Vagina (tissue), 2 donors: ENCODE data around the gene NOS3. TPM values are rescaled to one million over a fixed set of nuclear protein-coding genes. Genes with fewer than 3 reads are reported as not detected.
"Not testable (repeated sequence)": the region's sequence is repeated elsewhere in the genome, so short reads cannot be mapped to it uniquely, and the experiment has no call there.

Experiments
- DNase-seq, 2 donors: peaks; one replicate each; pipeline ENCODE4 v3.0.0-alpha.2; 2017; ENCODE audit errors: extremely low spot score in 2 of 2
- H3K27ac ChIP-seq: fragments of 200-600 bp; sonication (generic); one replicate; pipeline ENCODE4 v1.5.1; 2019
- H3K27me3 ChIP-seq: fragments of 200-600 bp; sonication (generic); one replicate; pipeline ENCODE4 v1.5.1; 2019
- H3K36me3 ChIP-seq, 2 donors: fragments of 200-600 bp; sonication (generic); one replicate each; pipeline ENCODE4 v1.5.1; 2017 to 2019
- H3K4me1 ChIP-seq: fragments of 200-600 bp; sonication (generic); one replicate; pipeline ENCODE4 v1.5.1; 2019
- H3K4me3 ChIP-seq, 2 donors: fragments of 200-600 bp; sonication (generic); 1 replicate in 1 of 2; 2 replicates in 1 of 2; pipeline ENCODE4 v1.5.1; 2016 to 2019
- H3K9me3 ChIP-seq: fragments of 200-600 bp; sonication (generic); one replicate; pipeline ENCODE4 v1.5.1; 2019
- POLR2A ChIP-seq, 2 donors: fragments of 450-650 bp; IDR thresholded peaks; one replicate each; pipeline ENCODE4 v1.6.1; 2017; ENCODE audit warnings: antibody characterized with exemption in 2 of 2, mild to moderate bottlenecking in 2 of 2, moderate library complexity in 2 of 2
- POLR2AphosphoS5 ChIP-seq, 2 donors: sonication (generic); formaldehyde crosslinking; IDR thresholded peaks; one replicate each; pipeline ENCODE4 v1.9.0; 2017; ENCODE audit warnings: antibody characterized with exemption in 2 of 2, mild to moderate bottlenecking in 2 of 2, low read depth in 1 of 2; ENCODE audit not compliant: insufficient read depth in 1 of 2
- intact Hi-C: fragments of 100-400 bp; cut with DNase I; formaldehyde crosslinking; loops from one replicate; pipeline ENCODE4 v1.15.1; 2023
- total RNA-seq: library from RNA; depleted of rRNA; stranded (reverse); fragments of >200 nt; gene quantifications from one replicate; pipeline ENCODE4 v1.2.3, GENCODE V29; 2016
- TF ChIP-seq, protein P1 (sequence below), 3 experiments: fragments of 450-650 bp in 2 of 3; fragments of 200-600 bp in 1 of 3; sonication (generic) in 1 of 3; IDR thresholded peaks; one replicate each; pipeline ENCODE4 v1.5.1; 2017 to 2019; ENCODE audit warnings: antibody characterized with exemption in 3 of 3, mild to moderate bottlenecking in 2 of 3, moderate library complexity in 2 of 3

NOS3 gene
- total RNA-seq, 1 donor from 2014 or later = 22.8 TPM

DNA sequence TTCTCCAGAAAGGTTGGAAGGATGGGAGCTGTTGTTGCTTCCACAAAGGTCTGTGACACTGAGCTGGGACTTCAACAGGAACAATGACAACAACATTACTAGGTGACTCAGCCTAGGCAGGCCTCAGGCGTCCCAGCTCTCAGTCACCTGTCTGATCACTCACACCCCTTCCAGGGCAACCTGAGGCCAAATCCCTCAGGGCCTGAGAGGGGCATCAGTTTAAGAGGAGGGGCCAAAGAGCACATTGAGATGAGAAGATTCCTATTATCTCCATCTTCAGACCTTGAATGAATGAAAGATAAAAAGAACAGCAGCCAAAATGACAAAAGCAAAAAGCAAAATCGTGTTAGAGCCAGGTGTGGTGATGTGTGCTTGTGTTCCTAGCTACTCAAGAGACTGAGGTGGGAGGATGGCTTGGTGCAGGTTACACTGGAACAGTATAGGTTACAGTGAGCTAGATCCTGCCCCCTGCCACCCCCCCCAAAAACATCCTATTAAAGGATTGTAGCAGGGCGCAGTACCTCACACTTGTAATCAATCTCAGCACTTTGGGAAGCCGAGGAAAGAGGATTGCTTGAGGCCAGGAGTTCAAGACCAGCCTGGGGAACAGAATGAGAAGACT, 33.7 kb downstream of the NOS3 start, which contains the start of gene ATG9B:
TSS of gene ATG9B (minus strand) at position 60 of the 622 bp plus-strand sequence. CDS start 71 bp downstream, outside the sequence.
- no peaks in the 10 kb centered on the region for H3K36me3 ChIP-seq
- TF ChIP-seq POLR2AphosphoS5 (IDR thresholded peaks at IDR 0.05; ENCODE audit: insufficient read depth in 1 of 2, low read depth in 1 of 2) = no peak
- TF ChIP-seq POLR2A (IDR thresholded peaks at IDR 0.05) = no peak
- TF ChIP-seq, protein P1, sequence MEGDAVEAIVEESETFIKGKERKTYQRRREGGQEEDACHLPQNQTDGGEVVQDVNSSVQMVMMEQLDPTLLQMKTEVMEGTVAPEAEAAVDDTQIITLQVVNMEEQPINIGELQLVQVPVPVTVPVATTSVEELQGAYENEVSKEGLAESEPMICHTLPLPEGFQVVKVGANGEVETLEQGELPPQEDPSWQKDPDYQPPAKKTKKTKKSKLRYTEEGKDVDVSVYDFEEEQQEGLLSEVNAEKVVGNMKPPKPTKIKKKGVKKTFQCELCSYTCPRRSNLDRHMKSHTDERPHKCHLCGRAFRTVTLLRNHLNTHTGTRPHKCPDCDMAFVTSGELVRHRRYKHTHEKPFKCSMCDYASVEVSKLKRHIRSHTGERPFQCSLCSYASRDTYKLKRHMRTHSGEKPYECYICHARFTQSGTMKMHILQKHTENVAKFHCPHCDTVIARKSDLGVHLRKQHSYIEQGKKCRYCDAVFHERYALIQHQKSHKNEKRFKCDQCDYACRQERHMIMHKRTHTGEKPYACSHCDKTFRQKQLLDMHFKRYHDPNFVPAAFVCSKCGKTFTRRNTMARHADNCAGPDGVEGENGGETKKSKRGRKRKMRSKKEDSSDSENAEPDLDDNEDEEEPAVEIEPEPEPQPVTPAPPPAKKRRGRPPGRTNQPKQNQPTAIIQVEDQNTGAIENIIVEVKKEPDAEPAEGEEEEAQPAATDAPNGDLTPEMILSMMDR (IDR thresholded peaks at IDR 0.05) = no peak
- intact Hi-C loops = no loop called here
- H3K27ac ChIP-seq = no peak within 1 kb of the TSS
- no peaks in the 10 kb centered on the region for H3K27me3 ChIP-seq
- H3K9me3 ChIP-seq = no peaks in the 10 kb centered on the region
- H3K4me3 ChIP-seq = peak within 1 kb of the TSS in 1 of 2 donors; percentile 14
- no peak for DNase-seq
- H3K4me1 ChIP-seq = peaks cover 18% of the 10 kb centered on the region

- Histone ChIP-seq H3K4me3 (no peak overlapping the region), H3K36me3 (no peaks in the 10 kb centered on the region), H3K27ac (no peak overlapping the region), H3K9me3 (no peaks in the 10 kb centered on the region), H3K4me1 (peaks cover 21% of the 10 kb centered on the region), H3K27me3 (no peaks in the 10 kb centered on the region)
- intact Hi-C loops = no loop called here
- TF ChIP-seq POLR2AphosphoS5 (IDR thresholded peaks at IDR 0.05; ENCODE audit: insufficient read depth in 1 of 2, low read depth in 1 of 2) (no peak), POLR2A (IDR thresholded peaks at IDR 0.05) (no peak)
- TF ChIP-seq, protein P1 (IDR thresholded peaks at IDR 0.05) = no peak
- no peak for DNase-seq
Observed at GRCh38 chr7:151025924-151026671, 35.3 kb downstream of the NOS3 start.

- intact Hi-C loops, H3K36me3 ChIP-seq, H3K9me3 ChIP-seq, H3K27me3 ChIP-seq, DNase-seq: not testable (repeated sequence)
- H3K27ac ChIP-seq = peak overlapping the region; percentile 82
- H3K4me3 ChIP-seq = peak overlapping the region in 1 of 2 donors; percentile 65
- peaks cover 21% of the 10 kb centered on the region for H3K4me1 ChIP-seq
Observed at GRCh38 chr7:151026771-151027727, 36.2 kb downstream of the NOS3 start.

DNA sequence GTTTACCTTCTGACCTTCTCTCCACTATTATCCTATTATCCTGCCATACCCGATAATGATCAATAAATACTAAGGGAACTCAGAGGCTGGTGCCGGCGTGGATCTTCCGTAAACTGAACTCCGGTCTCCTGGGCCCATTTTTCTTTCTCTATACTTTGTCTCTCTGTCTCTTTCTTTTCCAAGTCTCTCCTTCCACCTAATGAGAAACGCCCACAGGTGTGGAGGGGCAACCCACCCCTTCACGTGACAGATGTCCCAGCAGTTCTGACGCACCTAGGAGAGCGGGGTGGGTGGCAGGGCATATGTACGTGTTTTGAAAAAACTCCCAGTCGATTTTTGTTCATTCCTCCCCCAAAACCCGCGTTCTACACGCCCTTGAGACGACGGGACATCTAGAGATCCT, 36.9 kb downstream of the NOS3 start:
- H3K4me3 ChIP-seq = peak overlapping the region; percentile 65 to 90
- H3K9me3 ChIP-seq, H3K27me3 ChIP-seq: not testable (repeated sequence)

DNA sequence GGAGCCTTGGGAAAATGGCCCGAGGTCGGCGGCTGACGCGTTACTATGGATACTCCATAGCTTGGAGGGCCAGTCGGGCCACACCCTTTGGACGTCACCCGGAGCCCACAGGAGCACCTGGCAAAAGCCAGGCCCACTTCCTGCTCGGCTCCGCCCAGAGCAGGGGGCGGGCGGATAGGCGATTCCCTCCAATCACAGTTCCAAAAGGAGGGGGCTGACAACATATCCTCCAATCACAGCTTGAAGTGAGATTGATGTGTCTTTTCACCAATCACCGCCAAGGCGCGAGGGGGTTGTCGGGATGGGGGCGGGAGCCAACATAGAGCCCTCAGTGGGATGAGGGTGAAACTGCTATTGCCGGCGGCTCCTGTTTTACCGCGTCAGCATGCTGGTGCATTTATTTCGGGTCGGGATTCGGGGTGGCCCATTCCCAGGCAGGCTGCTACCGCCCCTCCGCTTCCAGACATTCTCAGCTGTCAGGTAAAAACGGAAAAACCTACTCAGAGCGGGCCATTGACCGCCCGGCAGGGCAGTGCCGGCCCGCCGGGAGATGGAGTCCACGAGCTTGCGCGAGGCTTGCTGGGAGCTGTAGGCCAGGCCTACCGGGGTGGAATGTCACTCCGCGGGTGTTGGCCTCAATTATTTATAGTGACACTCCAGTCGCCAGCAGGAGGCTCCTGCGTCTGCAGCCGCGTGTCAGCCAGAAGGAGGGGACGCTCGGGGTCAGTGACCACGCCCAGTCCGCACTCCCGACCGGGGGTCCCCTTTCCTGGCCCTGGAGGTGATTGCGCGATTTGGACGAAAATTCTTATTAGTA, 37.5 kb downstream of the NOS3 start, which contains the start of gene ABCB8:
TSS of gene ABCB8 (plus strand) at position 320 of the 817 bp plus-strand sequence. CDS start at position 386, 66 bp downstream.
- DNase-seq = peak; percentile 97 to 100
- intact Hi-C loops = loop anchor here (2.0 kb wide), 1 partner anchor 54 kb away; the partner anchor contains the start of gene TMUB1

More for the DNA sequence above, 36.9 kb downstream of the NOS3 start:
- Histone ChIP-seq H3K27ac (peak overlapping the region; percentile 82), H3K4me1 (peaks cover 21% of the 10 kb centered on the region)
- intact Hi-C loops = loop anchor here (2.0 kb wide), 1 partner anchor 55 kb away; the partner anchor contains the start of gene TMUB1
- not testable (repeated sequence) for DNase-seq, H3K36me3 ChIP-seq

More for the DNA sequence above, 37.5 kb downstream of the NOS3 start, which contains the start of gene ABCB8:
- peaks cover 21% of the 10 kb centered on the region for H3K4me1 ChIP-seq
- TF ChIP-seq POLR2A (IDR thresholded peaks at IDR 0.05) (peak in 1 of 2 donors; percentile 57), POLR2AphosphoS5 (IDR thresholded peaks at IDR 0.05; ENCODE audit: insufficient read depth in 1 of 2, low read depth in 1 of 2) (peak; percentile 88 to 96)
- TF ChIP-seq, protein P1 (IDR thresholded peaks at IDR 0.05) = peak; percentile 4 to 31 (median 31)
- no peaks in the 10 kb centered on the region for H3K36me3 ChIP-seq
- peak within 1 kb of the TSS; percentile 82 for H3K27ac ChIP-seq
- peak within 1 kb of the TSS; percentile 65 to 90 for H3K4me3 ChIP-seq
- no peaks in the 10 kb centered on the region for H3K27me3 ChIP-seq
- no peaks in the 10 kb centered on the region for H3K9me3 ChIP-seq
